A204.1 (cell line): ENCODE data around the gene JMJD8.

Source experiments
- FAIRE-seq: peaks from 2 replicates; lab custom pipeline; 2012; peaks lifted over from hg19 to GRCh38; lab: Jason Lieb, UNC

The JMJD8 gene, protein sequence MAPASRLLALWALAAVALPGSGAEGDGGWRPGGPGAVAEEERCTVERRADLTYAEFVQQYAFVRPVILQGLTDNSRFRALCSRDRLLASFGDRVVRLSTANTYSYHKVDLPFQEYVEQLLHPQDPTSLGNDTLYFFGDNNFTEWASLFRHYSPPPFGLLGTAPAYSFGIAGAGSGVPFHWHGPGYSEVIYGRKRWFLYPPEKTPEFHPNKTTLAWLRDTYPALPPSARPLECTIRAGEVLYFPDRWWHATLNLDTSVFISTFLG

DNA sequence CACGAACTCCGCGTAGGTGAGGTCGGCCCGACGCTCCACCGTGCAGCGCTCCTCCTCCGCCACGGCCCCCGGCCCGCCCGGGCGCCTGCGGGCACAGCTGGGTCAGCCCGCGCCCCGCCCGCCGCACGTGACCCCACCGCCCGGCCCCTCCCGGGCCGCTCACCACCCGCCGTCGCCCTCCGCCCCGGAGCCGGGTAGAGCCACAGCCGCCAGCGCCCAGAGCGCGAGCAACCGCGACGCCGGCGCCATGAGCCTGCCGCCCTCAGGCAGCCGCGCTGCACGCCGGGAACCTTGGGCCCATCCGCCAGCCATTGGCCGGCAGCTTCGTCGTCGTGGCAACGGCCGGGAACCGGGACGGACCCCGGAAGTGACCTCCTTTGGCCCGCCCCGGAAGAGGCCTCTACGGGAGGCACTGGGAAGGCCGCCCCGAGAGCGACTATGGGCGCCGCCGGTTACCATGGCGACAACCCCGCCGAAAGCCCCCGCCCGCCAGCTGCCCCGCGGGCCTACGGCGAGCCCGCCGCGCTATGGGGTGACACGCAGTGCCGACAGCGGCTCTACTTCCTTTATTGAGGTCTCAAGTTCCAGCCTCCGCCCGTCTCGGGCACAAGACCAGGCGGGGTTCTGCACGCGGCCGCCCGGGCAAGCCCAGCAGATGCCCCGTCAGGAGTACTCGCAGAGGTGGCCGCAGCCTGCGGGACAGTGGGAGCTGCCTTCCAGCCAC, at the start of gene JMJD8:
Gene JMJD8 (minus strand): TSS at position 264 of the 724 bp plus-strand sequence. CDS start 15 bp downstream, at position 249.
- no peak for FAIRE-seq

DNA sequence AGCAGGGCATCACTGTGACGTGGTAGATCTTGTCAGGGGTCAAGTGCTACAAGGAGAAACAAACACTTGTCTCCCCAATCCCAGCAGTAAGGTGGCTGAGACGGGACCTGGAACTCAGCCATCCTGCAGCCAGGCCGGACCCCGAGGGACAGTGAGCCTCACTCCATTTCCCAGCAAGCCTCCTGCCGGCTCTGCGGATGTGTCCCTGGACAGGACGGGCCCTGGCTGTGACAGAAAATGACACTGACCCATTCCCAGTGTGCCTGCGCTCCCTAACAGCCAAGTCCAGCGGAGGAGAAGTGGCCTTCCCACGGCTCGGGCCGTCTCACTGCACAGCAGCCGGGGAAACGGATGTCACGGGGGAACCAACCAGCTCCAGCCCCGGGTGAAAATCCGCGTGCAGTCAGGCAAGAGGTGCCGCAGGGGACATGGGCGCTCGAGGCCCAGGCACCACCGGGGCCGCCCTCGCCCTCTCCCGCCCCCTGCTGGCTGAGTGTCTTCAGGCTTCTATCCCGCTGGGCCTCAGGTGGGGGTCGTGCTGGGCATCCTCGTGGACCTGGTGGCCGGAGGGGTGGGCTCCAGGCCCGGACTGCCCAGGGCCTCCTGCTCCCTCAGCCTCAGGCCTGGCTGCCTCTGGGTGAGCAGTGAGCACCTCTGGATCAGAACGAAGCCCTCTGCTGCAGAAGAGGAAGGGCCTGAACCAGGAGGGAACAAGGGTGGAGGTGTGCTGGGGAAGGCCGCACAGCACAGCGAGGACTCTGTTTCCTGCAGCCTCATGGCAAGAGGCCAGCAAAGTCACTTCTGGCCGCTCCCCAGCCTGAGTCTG, 49.5 kb upstream of the JMJD8 start:
- FAIRE-seq: no peak

DNA sequence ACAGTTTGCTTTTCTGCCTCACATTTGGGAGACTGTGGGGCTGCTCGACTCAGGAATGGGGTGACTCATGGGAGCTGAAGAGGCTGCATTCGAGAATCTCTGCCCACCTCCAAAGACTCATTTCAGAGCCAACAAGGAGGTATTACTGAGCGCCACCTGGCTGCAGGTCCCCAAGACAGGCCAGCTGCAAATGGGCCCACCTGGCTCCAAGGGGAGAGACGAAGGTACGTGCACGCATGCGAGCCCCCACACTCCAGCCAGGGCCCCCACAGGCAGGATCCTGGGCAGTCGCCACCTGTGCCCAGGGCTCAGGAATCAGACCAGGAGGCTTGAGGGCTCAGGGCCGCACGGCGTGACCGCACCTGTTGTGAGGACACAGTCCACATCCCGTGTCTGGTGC, 48.8 kb upstream of the JMJD8 start:
- no peak for FAIRE-seq

DNA sequence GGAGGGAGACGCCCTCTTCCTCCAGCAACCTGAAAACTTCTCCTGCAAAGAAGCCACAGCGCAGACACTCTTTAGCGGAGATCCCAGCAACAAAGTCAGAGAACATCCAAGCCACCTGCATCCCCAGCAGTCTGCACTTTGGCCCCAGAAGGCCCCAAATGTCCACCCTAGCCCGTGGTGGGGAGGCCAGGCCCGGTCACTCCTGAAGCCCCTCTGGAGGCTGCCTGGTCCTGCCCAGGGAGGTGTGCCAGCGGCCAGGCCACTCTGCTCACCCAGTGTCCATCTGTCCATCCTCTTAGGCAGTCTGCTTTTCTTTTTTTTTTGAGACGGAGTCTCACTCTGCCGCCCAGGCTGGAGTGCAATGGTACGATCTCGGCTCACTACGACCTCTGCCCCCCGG, 48.2 kb upstream of the JMJD8 start:
- FAIRE-seq: no peak

DNA sequence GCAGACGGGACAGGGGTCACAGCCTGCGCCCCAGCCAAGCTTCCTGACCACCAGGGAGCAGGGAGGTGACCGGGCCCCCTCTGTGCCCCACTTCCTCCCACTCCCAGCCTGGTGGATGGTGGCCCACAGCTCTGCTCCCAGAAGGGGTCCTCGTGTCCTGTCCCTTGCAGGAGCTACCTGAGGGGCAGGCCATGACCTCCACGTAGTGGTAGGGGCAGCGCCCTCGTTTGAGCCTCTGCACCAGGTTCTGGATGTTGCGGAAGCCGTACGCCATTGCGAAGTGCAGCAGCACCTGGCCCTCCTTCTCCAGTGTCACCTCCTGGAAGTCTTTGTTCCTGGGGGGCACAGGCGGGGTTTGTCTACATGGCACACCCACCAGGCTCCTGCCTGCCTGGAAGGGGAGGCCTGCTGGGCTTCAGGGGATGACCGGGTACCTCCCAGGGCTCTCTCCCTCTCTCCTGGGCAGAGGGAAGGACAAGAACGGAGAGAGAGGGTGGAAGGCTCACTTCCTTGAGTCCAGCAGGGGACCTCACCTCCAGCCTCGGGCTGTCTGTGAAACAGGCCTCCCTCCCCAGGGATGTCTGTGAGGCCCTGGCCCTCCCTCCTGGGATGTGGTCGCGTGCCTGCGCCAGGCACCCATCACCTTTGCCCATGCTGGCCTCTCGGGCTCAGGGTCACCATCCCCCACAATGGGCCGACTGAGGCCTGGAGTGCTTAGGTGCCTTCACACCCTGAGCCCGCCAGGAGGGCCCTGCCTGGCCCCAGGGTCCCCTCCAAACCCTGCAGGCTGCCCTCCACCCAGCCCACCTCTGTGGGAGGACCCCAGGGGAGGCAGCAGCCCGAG, 46.8 kb upstream of the JMJD8 start:
- FAIRE-seq: no peak

DNA sequence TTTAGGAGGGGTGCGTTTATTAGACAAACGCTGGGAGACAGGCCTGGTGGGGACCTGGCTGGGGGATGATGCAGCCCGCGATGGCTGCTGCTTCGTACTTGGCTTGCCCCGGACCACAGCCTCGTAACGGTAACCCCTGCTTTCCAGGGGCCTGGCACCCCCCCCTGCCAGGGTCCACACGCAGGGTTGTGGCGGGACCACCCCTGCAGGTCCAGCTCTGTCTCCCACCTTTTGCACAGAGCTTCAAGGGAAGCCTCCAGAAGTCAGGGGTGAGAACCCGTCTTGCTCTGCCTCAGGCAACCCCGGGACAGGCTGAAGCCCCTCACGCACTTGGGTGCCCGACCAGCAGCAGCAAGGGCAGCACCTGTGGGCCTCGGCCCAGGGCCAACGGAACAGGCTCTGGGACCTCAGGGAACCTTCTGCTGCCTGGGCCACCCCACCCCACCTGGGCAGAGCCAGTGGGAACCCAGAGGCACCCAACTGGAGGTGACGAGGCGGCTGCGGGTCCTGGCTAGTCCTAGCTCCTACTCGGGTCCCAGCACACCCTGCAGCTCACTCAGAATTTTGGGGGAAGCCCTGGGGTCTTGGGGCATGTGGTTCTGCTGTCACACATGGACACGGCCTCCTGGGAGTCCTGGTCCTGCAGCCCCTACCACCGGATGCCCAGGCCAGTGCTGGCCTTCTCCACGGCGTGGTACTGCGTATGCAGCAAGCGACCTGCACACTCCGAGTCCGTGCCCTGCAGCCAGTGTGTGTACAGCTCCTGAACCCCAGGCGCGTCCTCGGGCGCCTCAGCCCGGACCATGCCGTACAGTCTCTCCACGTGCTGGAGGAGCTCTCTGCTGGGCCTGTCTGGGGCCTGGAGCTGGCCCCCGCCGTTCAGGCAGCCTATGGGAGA, 45.9 kb upstream of the JMJD8 start:
- no peak for FAIRE-seq

DNA sequence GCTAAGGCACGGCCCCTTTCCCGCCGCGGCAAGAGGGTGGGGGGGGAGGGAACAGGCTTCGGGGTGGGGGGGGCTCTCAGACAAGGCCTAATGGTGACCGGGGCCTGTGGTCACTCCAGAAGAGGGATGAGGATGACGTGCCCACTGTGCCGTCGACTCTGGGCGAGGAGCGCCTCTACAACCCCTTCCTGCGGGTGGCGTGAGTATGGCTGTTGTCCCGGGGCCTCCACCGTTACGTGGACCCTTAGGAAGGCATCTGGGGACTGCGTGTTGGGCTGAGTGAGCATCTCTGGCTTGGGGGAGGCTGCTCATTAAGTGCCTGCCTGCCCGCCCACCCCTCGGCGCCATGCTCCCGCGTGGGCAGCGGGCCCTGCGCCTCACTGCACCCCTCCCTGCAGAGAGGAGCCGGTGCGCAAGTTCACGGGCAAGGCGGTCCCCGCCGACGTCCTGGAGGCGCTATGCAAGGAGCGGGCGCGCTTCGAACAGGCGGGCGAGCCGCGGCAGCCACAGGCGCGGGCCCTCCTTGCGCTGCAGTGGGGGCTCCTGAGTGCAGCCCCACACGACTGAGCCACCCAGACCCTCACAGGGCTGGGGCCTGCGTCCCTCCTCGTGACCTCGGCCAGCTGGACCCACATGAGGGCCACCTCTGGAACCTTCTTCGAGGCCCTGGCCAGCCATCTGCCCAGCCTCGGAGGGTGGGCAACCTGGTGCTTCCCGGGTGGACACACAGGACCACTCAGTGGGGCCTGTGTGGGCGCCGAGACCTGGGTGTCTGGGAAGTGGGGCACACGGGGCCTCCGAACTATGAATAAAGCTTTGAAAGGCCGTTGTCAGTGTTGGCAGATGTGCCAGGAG, 45.0 kb upstream of the JMJD8 start:
- FAIRE-seq: no peak

DNA sequence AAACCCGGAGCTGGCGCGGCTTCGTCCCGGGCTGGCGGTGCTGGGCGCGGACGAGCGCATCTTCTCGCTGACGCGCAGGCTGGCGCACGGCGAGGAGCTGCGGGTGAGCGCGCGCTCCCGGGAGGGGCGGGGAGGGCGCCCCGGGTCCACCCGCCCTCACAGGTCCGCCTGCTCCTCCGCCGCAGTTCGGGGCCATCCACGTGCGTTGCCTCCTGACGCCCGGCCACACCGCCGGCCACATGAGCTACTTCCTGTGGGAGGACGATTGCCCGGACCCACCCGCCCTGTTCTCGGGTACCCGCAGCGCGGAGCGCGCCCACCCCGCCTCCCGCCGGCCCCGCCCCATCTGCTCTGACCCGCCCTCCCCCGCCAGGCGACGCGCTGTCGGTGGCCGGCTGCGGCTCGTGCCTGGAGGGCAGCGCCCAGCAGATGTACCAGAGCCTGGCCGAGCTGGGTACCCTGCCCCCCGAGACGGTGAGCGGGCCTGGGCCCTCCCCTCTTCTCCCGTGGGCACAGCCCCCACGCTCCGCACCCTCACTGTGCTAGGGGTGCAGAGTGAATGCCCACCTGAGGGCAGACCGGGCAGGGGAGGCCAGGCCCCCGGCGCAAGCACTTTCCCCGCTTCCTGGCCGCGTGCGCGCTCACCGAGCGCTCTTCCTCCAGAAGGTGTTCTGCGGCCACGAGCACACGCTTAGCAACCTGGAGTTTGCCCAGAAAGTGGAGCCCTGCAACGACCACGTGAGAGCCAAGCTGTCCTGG, 44.2 kb upstream of the JMJD8 start:
- no peak for FAIRE-seq

DNA sequence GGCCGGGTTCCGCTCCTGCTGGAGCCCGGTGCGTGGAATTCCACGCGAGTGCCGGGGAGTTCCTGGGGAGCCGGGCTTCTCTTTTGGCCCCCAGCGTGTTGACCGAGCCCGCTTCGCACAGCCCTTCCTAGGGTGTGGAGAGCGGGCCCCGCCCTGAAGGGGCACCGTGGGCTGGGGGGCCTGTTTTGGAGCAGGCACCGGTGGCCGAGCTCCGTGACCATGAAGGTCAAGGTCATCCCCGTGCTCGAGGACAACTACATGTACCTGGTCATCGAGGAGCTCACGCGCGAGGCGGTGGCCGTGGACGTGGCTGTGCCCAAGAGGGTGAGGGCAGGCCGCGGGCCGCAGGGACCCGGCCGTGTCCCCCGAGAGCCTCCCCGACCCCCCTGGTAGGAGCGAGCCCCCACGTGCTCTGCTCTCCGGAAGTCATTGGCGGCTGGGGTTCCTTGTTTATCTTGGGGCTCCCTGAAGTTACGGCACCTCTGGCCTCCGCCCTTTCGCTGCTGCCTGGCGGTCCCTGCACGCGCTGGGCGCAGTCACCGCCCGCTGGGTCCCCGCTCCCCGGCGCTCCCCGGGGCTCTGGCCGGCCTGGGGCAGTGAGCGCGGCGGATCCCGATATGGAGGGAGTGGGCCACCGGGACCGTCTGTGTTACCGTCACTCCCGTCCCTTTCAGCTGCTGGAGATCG, 43.3 kb upstream of the JMJD8 start:
- no peak for FAIRE-seq

DNA sequence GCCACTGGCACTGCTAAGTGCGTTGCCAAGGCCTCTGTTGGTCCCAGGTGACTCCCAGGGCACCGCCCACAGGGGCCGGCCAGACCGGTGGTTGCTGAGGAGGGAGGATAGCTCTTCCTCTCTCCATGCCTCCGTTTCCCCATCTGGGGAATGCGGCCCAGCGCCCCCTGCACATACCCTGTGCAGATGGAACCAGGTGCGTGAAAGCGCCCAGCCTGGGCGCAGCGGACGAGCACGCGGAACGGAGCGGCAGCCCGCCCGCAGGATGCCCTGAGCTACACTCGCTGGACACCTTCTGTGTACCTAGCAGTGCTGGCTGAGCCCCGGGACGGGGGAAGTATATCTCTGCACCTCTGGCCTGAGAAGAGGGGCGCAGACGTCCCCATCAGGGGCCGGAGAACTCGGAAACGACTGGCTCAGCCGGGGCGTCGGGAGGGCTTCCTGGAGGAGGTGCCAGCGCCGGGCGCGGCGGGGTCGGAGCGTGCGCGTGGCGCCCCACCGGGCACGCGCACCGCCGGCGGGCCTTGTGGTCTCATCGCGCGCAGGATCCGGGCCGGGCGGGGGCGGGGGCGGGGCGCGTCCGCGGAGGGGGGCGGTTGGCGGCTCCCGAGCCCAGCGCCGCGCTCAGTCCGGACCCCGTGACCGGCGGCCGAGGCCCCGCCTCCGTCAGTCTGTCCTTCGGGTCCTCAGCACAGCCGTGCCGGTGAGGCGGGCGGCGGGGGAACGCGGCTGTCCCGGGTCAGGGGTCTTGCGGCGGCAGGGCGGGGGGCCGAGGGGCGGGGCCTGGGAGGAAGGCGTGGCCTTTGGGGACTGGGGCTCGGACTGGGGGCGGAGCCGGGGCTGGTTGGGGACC, 42.5 kb upstream of the JMJD8 start, which contains the start of the genes CCDC78 and HAGHL:
Gene CCDC78 (minus strand): TSS at position 6 of the 853 bp plus-strand sequence. CDS start 76 bp downstream, outside the sequence.
Gene HAGHL (plus strand): TSS at position 669 of the 853 bp plus-strand sequence. CDS start 404 bp downstream, outside the sequence.
- FAIRE-seq: no peak

DNA sequence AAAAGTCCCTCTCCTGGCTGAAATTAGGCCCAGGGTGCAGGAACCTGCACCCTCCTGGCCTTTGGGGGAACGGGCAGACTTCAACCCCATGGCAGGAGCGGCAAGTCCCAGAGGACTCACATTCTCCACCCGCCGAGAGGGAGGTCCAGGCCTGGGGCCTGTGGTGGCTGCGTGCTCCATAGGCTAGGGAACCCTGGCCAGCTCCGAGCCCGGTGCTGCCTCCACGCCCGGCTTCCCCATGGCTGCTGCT, 42.0 kb upstream of the JMJD8 start:
- no peak for FAIRE-seq

DNA sequence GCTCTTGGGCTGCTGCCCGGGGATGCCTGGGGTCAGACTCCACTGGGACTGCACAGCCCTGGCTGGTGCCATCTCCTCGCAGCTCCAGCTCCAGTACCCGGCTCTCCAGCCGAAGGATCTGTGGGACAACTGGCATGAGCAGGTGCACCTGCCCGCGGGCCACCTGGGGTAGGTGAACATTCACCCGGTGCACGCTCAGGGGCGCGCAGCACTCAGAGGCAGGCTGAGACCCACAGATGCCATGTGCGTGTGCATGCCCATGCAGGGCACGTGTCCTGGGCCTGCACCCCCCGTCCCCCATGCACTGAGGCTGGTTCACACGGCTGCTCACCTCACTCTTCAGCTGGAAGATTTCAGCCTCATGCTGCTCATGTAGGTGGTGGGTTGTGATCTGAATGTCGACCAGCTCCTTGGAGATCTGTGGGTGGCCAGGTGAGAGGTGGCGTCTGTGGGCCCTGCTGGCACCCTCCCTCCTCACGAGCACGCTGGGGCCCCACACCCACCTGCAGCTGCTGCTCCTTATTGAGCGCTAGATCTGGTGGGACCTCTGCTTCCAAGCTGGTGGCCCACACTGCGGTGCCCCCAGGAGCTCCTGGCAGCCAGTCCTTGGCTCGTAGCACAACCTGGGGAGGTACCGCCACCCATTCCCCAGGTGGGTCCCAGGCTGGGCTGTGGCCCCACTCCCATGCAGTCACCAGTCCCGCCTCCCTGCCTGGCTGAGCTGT, 41.5 kb upstream of the JMJD8 start:
- no peak for FAIRE-seq

DNA sequence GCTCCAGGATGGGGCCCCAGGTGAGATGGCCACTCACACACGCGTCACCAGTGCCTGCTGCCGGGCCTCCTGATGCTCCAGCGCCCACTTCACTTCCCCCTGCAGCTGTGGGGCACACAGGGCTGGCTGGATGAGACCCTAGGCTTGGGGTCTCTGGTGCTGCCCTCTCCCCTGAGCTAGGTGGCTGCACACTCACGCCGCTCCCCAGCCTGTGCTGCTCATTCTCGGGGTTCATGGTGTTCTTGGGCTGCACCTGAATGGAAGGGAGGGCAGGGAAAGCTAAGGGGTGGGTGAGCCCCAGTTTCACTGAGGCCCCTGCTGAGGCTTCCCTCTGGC, 40.9 kb upstream of the JMJD8 start:
- no peak for FAIRE-seq

DNA sequence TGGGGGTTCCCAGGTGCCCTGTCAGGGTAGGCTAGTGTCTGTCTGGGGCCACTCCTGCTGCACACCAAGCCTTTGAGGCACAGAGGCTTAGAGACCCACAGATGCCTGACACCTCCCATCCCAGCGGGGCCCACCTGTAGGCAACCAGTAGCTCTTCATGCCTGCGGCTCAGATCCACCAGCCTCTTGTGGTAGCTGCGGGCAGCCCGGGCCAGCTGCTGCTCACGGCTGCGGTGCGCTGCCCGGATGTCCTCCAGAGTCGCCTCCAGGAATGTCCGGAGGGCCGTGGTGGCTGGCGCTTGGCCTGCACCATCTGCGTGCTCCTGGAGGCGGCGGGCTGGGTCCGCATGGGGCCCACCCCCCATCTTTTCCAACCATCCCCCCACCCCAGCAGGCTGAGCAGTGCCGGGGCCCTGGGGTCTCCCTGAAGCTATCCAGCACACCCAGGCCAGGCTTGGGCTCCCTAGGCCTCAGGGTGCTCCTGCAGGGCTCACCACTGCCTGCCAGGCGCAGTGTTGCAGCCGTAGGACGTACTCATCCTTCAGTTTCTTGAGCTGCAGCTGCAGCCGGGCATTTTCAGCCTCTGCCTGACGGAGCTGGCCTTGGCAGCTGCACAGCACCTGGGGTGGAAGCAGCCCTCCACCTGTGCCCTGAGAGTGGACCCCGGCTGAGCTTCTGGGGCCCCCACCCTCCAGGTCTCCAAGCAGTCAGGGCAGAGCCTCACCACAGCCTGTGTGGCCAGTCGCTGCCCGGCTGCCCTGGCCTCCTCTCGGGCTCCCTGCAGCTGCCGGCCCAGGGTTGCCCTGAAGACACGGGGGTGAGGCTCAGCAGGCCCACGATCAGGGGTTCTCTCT, 40.3 kb upstream of the JMJD8 start:
- no peak for FAIRE-seq

DNA sequence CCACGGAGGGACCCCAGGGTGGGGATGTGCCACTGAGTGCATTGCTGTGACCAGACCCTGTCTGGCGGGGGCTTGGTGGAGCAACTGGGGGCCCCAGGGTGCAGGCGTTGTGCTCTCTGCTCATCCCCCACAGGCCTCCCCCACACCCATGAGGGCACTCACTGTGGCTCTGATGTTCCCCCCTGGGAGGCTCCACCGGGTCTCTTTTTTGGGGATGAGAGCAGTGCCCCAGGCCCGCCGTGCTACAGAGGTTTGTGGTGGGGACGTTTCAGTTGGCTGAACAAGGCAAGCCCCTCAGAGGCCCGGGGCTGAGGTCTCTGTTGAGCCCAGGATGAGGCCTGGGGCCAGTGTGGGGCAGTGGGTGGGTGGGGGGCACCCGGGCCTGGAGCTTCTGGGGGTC, 39.6 kb upstream of the JMJD8 start:
- FAIRE-seq: no peak
